Glutamatergic neuron (in vitro differentiated cells): ENCODE measurements around the gene TRIM47. TPM values are rescaled to one million over a fixed set of nuclear protein-coding genes. Genes with fewer than 3 reads are reported as not detected.
"Not testable (repeated sequence)": the region's sequence is repeated elsewhere in the genome, so short reads cannot be mapped to it uniquely, and the experiment has no call there.

Experiments
- DNase-seq: peaks from one replicate; pipeline ENCODE4 v3.0.0; 2022
- H3K27ac Mint-ChIP-seq: one replicate; pipeline ENCODE4 v1.8.0; 2020; ENCODE audit warnings: mild to moderate bottlenecking, mixed read lengths, inconsistent platforms; ENCODE audit not compliant: unreplicated experiment
- H3K27me3 Mint-ChIP-seq: one replicate; pipeline ENCODE4 v1.8.0; 2020; ENCODE audit warnings: mild to moderate bottlenecking, moderate library complexity, mixed read lengths, inconsistent platforms; ENCODE audit not compliant: unreplicated experiment
- H3K36me3 Mint-ChIP-seq: one replicate; pipeline ENCODE4 v1.8.0; 2020; ENCODE audit warnings: mild to moderate bottlenecking, mixed read lengths, inconsistent platforms; ENCODE audit not compliant: unreplicated experiment
- H3K4me1 Mint-ChIP-seq: one replicate; pipeline ENCODE4 v1.8.0; 2020; ENCODE audit warnings: mild to moderate bottlenecking, low read depth, mixed read lengths, inconsistent platforms; ENCODE audit not compliant: unreplicated experiment
- H3K4me3 Mint-ChIP-seq: one replicate; pipeline ENCODE4 v1.8.0; 2020; ENCODE audit warnings: mild to moderate bottlenecking, mixed read lengths, inconsistent platforms; ENCODE audit not compliant: unreplicated experiment
- H3K9me3 Mint-ChIP-seq: one replicate; pipeline ENCODE4 v1.8.0; 2020; ENCODE audit warnings: mild to moderate bottlenecking, moderate library complexity, mixed read lengths, inconsistent platforms; ENCODE audit not compliant: unreplicated experiment
- total RNA-seq: library from RNA; stranded (reverse); fragmentation: NEBNext Ultra II Directional; extraction: Animal tissue kit (Norgen Biotek cat#: 25700); gene quantifications from one replicate; pipeline ENCODE4 v1.2.1, GENCODE V29; 2021; ENCODE audit not compliant: unreplicated experiment
- TF ChIP-seq, protein P1 (sequence below): fragments of 200-600 bp; sonication (generic); IDR thresholded peaks from one replicate; pipeline ENCODE4 v1.5.0; 2021; ENCODE audit not compliant: partially characterized antibody, unreplicated experiment

The TRIM47 gene
- total RNA-seq, 1 donor from 2014 or later: 2.1 TPM

DNA sequence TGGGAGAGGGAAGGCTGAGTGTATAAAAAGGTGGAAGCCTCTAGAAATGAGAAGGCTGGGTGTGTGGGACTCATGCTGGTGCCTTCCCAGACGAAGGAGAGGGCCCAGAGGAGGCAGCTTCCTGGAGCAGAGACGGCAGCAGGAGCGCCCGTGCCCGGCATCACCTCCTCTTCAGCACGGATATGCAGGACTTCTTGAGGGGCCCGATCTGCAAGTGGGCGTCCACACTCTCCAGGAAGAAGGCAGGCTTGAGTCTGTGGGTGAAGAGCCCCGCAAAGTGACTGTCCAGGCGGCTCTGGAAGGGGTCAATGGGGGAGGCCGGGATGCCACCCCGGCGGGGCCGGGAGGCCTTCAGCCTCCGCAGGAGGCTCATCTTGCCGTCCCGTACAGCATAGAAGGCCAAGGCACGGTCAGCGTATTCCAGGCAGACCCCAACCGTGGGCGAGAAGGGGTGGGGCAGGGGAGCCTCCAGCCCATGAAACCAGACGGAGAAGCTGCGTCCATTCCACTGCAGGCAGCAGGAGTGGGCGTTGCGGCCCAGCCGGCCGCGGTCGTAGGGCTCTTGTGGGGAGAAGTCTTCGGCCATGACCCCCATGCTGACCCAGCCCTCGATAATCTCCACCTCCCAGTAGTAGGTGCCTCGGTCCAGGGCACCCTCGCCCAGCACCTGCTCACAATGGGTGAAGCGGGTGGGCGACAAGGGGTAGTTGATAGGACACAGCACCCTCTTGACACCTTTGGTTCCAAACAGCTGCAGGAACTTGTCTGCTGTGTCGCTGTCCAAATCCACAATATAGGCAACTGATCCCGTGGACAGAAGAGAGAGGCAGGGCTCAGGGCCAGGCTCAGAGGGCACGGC lies 3.8 kb downstream of the TRIM47 start:
- TF ChIP-seq, protein P1, sequence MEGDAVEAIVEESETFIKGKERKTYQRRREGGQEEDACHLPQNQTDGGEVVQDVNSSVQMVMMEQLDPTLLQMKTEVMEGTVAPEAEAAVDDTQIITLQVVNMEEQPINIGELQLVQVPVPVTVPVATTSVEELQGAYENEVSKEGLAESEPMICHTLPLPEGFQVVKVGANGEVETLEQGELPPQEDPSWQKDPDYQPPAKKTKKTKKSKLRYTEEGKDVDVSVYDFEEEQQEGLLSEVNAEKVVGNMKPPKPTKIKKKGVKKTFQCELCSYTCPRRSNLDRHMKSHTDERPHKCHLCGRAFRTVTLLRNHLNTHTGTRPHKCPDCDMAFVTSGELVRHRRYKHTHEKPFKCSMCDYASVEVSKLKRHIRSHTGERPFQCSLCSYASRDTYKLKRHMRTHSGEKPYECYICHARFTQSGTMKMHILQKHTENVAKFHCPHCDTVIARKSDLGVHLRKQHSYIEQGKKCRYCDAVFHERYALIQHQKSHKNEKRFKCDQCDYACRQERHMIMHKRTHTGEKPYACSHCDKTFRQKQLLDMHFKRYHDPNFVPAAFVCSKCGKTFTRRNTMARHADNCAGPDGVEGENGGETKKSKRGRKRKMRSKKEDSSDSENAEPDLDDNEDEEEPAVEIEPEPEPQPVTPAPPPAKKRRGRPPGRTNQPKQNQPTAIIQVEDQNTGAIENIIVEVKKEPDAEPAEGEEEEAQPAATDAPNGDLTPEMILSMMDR: no peak
- Mint-ChIP-seq H3K27me3 (peaks cover 7% of the 10 kb centered on the region), H3K27ac (no peak overlapping the region), H3K4me1 (peaks cover 2% of the 10 kb centered on the region), H3K4me3 (no peak overlapping the region), H3K36me3 (no peaks in the 10 kb centered on the region), H3K9me3 (peaks cover 5% of the 10 kb centered on the region)
- DNase-seq: no peak

DNA sequence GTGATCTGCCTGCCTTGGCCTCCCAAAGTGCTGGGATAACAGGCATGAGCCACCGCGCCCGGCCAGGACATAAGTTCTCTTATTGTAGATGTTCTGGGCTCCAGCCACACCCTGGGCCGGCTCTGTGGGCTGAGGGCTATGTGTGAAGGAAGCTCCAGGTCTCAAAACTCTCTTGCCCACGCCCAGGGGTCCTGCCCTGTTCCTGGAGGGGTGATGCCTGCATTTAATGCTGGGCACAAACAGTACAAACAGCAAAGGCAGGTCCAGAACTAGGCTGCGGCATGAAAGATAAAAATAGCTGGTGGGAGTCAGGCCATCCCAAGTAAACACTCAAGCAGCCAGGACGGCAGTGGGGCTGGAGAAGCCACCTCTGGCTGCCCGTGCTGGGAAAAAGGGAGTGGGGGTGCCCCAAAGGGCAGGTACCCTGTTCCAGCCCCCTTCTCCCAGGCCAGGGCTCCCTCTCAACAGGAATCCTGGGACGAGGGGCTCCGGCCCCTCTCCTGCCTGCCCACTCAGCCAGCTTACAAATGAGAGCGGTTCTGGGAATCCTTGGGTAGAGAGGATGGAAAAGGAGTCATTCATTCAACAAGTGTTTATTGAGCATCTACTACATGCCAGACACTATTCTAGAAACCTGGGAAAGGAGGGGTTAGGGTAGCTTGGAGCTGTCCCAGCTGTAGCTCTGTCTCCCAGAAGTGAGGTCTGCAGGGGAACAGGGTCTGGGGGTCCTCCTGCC lies 4.6 kb downstream of the TRIM47 start:
- no peak overlapping the region for H3K27ac Mint-ChIP-seq
- H3K4me3 Mint-ChIP-seq: no peak overlapping the region

DNA sequence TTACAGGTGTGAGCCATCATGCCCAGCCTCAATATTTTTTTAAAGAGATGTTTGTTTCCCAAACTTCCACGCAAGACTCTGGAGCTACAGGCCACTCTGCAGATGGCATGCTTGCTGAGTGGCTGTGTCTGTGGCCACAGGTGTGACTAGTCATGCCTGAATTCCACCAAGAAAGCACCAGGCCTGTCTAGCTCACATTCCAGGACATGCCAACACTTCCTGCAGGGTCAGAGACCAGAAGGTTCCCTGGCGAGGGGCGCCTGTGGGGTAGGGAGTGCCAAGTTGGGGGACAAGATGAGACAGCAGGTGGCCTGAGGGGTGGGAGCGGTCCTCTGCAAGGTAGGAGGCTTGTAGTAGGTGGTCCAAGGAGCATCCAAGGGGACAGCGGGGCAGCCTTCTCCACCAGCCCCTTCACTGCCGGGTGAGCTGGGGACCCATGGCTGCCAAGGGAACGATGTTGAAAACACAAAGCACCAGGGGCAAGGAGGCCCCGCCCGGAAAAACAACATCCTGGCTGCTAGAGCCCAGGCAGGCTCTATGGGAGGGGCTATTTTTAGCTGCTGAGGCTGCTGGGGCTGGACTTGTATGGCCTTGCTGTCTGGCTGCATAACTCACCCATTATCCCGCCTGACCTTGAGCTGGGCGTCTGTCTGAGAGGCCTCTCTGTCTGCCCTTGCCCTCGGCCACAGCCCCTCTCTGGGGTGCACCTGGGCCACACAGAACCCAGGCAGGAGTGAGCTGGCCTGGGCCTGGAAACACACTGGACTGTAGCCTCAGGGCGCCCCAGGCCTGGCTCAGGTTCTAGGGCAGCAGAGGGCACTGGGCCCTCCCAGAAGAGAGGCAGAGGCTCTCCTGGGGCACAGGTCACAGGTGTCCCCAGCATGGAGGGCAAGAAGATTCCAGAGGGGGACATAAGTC lies 5.7 kb downstream of the TRIM47 start:
- H3K9me3 Mint-ChIP-seq: peaks cover 4% of the 10 kb centered on the region
- H3K4me3 Mint-ChIP-seq: no peak overlapping the region
- no peaks in the 10 kb centered on the region for H3K36me3 Mint-ChIP-seq
- no peak overlapping the region for H3K27ac Mint-ChIP-seq
- TF ChIP-seq, protein P1: no peak
- peaks cover 2% of the 10 kb centered on the region for H3K4me1 Mint-ChIP-seq
- H3K27me3 Mint-ChIP-seq: peaks cover 5% of the 10 kb centered on the region
- DNase-seq: no peak

More for the DNA sequence above, 4.6 kb downstream of the TRIM47 start:
- H3K27me3 Mint-ChIP-seq: peaks cover 5% of the 10 kb centered on the region
- no peak for DNase-seq
- peaks cover 4% of the 10 kb centered on the region for H3K9me3 Mint-ChIP-seq
- H3K36me3 Mint-ChIP-seq: no peaks in the 10 kb centered on the region
- TF ChIP-seq, protein P1: no peak
- H3K4me1 Mint-ChIP-seq: peaks cover 2% of the 10 kb centered on the region

- not testable (repeated sequence) for H3K27ac Mint-ChIP-seq, H3K9me3 Mint-ChIP-seq, H3K4me1 Mint-ChIP-seq, DNase-seq, H3K27me3 Mint-ChIP-seq, H3K36me3 Mint-ChIP-seq, H3K4me3 Mint-ChIP-seq
Measured at GRCh38 chr17:75870228-75870627, 8.2 kb downstream of the TRIM47 start.
